GM12878 (cell line): ENCODE results near the gene CHSY3. TPM values are rescaled to one million over a fixed set of nuclear protein-coding genes. Genes with fewer than 3 reads are reported as not detected.

Source experiments
- ATAC-seq: fragments of 200-7000 bp; cut with Tn5 transposase; 3 replicates; pipeline ENCODE4 v1.9.1; 2020; ENCODE audit warnings: mild to moderate bottlenecking, moderate library complexity
- BruUV-seq: library from RNA; stranded (reverse); fragments of 400-500 nt; replicated peaks from 2 replicates; lab custom pipeline; 2021; lab: Mats Ljungman, UMichigan
- CTCF ChIA-PET: fragments of 300-600 bp; sonication (Branson Sonifier 250); formaldehyde crosslinking; extraction: SDS; loops from one replicate; lab custom pipeline; 2021; ENCODE audit warnings: inconsistent platforms; lab: Yijun Ruan, JAX
- POLR2A ChIA-PET: fragments of 350-600 bp; formaldehyde crosslinking; extraction: SDS; loops from one replicate; lab custom pipeline; 2021; ENCODE audit warnings: inconsistent platforms; lab: Charles Lee
- RAD21 ChIA-PET: fragments of 300-600 bp; sonication (Branson Sonifier 250); formaldehyde crosslinking; loops from one replicate; lab custom pipeline; 2023; ENCODE audit warnings: antibody characterized with exemption; ENCODE audit not compliant: unreplicated experiment; lab: Charles Lee
- SMC1A ChIA-PET: fragments of 300-600 bp; sonication (Branson Sonifier 250); formaldehyde crosslinking; loops from one replicate; lab custom pipeline; 2023; ENCODE audit not compliant: unreplicated experiment, uncharacterized antibody; lab: Charles Lee
- DNase-seq: peaks from one replicate; pipeline ENCODE4 v3.0.0-alpha.2; 2011; ENCODE audit warnings: low read depth, low spot score
- FAIRE-seq: peaks from 3 replicates; lab custom pipeline; 2011; peaks lifted over from hg19 to GRCh38; lab: Jason Lieb, UNC
- H2AFZ ChIP-seq: 2 replicates; pipeline ENCODE4 v1.6.0; 2011; ENCODE audit warnings: low read depth, low read length, control low read depth; ENCODE audit not compliant: control insufficient read depth
- H3K27ac ChIP-seq: 2 replicates; pipeline ENCODE4 v1.5.1; 2011; ENCODE audit warnings: control low read depth; ENCODE audit not compliant: control insufficient read depth, insufficient read depth
- H3K27me3 ChIP-seq, 2 experiments: replicated peaks in 1 of 2; 2 replicates each; pipeline versions ENCODE4 v1.6.0 to v1.6.1; 2011; ENCODE audit warnings: low read length in 1 of 2; ENCODE audit not compliant: control insufficient read depth in 2 of 2, insufficient read depth in 2 of 2
- H3K36me3 ChIP-seq, 2 experiments: 2 replicates each; pipeline ENCODE4 v1.5.1; 2011; ENCODE audit warnings: low read length in 1 of 2; ENCODE audit not compliant: control insufficient read depth in 2 of 2, insufficient read depth in 2 of 2
- H3K4me1 ChIP-seq: 2 replicates; pipeline ENCODE4 v1.6.1; 2011; ENCODE audit warnings: mild to moderate bottlenecking, low read length, moderate library complexity, mixed read lengths; ENCODE audit not compliant: control insufficient read depth, insufficient read depth
- H3K4me2 ChIP-seq: 2 replicates; pipeline ENCODE4 v1.6.0; 2011; ENCODE audit warnings: control low read depth; ENCODE audit not compliant: control insufficient read depth, insufficient read depth
- H3K4me3 ChIP-seq: fragments of 200-600 bp; sonication (generic); 2 replicates; pipeline ENCODE4 v1.5.1; 2016
- H3K79me2 ChIP-seq: 2 replicates; pipeline ENCODE4 v1.6.0; 2011; ENCODE audit warnings: low read length; ENCODE audit not compliant: control insufficient read depth, insufficient read depth
- H3K9ac ChIP-seq: 2 replicates; pipeline ENCODE4 v1.8.0; 2011; ENCODE audit warnings: low read length, control low read depth, mixed read lengths; ENCODE audit not compliant: control insufficient read depth, insufficient read depth
- H3K9me3 ChIP-seq: replicated peaks from 3 replicates; pipeline ENCODE4 v1.5.1; 2011; ENCODE audit warnings: mild to moderate bottlenecking, low read length; ENCODE audit not compliant: control insufficient read depth, insufficient read depth
- H4K20me1 ChIP-seq: 2 replicates; pipeline ENCODE4 v1.6.0; 2011; ENCODE audit not compliant: control insufficient read depth, insufficient read depth
- CBFB ChIP-seq: IDR thresholded peaks from 2 replicates; pipeline ENCODE4 v1.6.1; 2016; ENCODE audit warnings: antibody characterized with exemption, low read depth
- DPF2 ChIP-seq: fragments of 450-650 bp; IDR thresholded peaks from 2 replicates; pipeline ENCODE4 v1.6.1; 2017; ENCODE audit warnings: mild to moderate bottlenecking
- IRF4 ChIP-seq: IDR thresholded peaks from 2 replicates; pipeline ENCODE4 v1.6.1; 2011; ENCODE audit warnings: low read depth, low read length
- NFIC ChIP-seq: IDR thresholded peaks from 2 replicates; pipeline ENCODE4 v1.6.1; 2012; ENCODE audit warnings: low read depth, mild to moderate bottlenecking, inconsistent platforms, low read length, moderate library complexity
- NFYB ChIP-seq: IDR thresholded peaks from 2 replicates; pipeline ENCODE4 v1.6.1; 2011; ENCODE audit warnings: low read depth, mild to moderate bottlenecking, low read length, improper control_type of control experiment, moderate library complexity; ENCODE audit not compliant: insufficient read depth
- POLR2AphosphoS2 ChIP-seq: IDR thresholded peaks from 2 replicates; pipeline ENCODE4 v1.6.1; 2011; ENCODE audit warnings: low read depth, mild to moderate bottlenecking, low read length, improper control_type of control experiment, moderate library complexity
- RFX5 ChIP-seq: IDR thresholded peaks from 2 replicates; pipeline ENCODE4 v1.6.1; 2011; ENCODE audit warnings: low read depth, low read length, improper control_type of control experiment
- SMAD5 ChIP-seq: IDR thresholded peaks from 2 replicates; pipeline ENCODE4 v1.6.1; 2016; ENCODE audit warnings: antibody characterized with exemption, low read depth
- SUPT20H ChIP-seq: IDR thresholded peaks from 2 replicates; pipeline ENCODE4 v1.6.1; 2011; ENCODE audit warnings: low read depth, mild to moderate bottlenecking, low read length, moderate library complexity, borderline replicate concordance; ENCODE audit not compliant: control insufficient read depth
- SUZ12 ChIP-seq: fragments of 200-600 bp; sonication (generic); IDR thresholded peaks from one replicate; pipeline ENCODE4 v1.6.1; 2018; ENCODE audit warnings: antibody characterized with exemption, mild to moderate bottlenecking; ENCODE audit not compliant: unreplicated experiment
- YY1 ChIP-seq: IDR thresholded peaks from 2 replicates; pipeline ENCODE4 v1.6.1; 2011; ENCODE audit warnings: low read depth, mild to moderate bottlenecking, low read length
- ZBED1 ChIP-seq: IDR thresholded peaks from 2 replicates; pipeline ENCODE4 v1.6.1; 2016; ENCODE audit warnings: borderline replicate concordance
- ZNF274 ChIP-seq: IDR thresholded peaks from one replicate; pipeline ENCODE4 v1.8.0; 2011; ENCODE audit not compliant: insufficient read length, insufficient read depth
- ZNF384 ChIP-seq: IDR thresholded peaks from 2 replicates; pipeline ENCODE4 v1.6.1; 2012; ENCODE audit warnings: low read depth, mild to moderate bottlenecking, low read length, improper control_type of control experiment, borderline replicate concordance
- WGBS: methylation state at CpG from one replicate; pipeline ENCODE4 v1.1.6; 2016; ENCODE audit warnings: low lambda C conversion rate; ENCODE audit not compliant: insufficient replicate concordance, insufficient coverage; ENCODE audit errors: missing lambda C conversion rate; 5-methylcytosine and 5-hydroxymethylcytosine counted together
- in situ Hi-C: fragments of 300-500 bp; cut with MboI; formaldehyde crosslinking; loops from 9 replicates; pipeline ENCODE4 v1.14.3; 2018; ENCODE audit warnings: mixed read lengths
- intact Hi-C: fragments of 100-400 bp; cut with micrococcal nuclease; formaldehyde crosslinking; loops from one replicate; pipeline ENCODE4 v1.14.2; 2022; ENCODE audit not compliant: unreplicated experiment
- polyA plus RNA-seq, 11 experiments: library from polyadenylated mRNA; depleted of rRNA in 4 of 11; unstranded in 6 of 11; stranded (reverse) in 5 of 11; fragments of >200 nt; fragmentation: Nextera tagmentation in 4 of 11; fragmentation: Illumina TruSeq in 1 of 11; extraction: Ambion mirVana in 4 of 11; extraction: Trizol in 1 of 11; gene quantifications; 1 replicate in 1 of 11; 2 replicates in 10 of 11; pipeline versions ENCODE4 v1.2.1 to v1.2.3, GENCODE V29; 2011 to 2016; ENCODE audit warnings: inconsistent platforms in 2 of 11, missing spikeins in 2 of 11, low read depth in 1 of 11
- total RNA-seq, 4 experiments: library from RNA; depleted of rRNA in 3 of 4; stranded (reverse); fragments of >200 nt in 3 of 4; fragmentation: Illumina TruSeq in 1 of 4; extraction: Trizol in 1 of 4; gene quantifications; 2 replicates each; pipeline versions ENCODE4 v1.2.1 to v1.2.3, GENCODE V29; 2013 to 2021
- TF ChIP-seq, protein P1 (sequence below): fragments of 450-650 bp; IDR thresholded peaks from 2 replicates; pipeline ENCODE4 v1.6.1; 2018; ENCODE audit warnings: borderline replicate concordance, mild to moderate bottlenecking; ENCODE audit not compliant: partially characterized antibody
- TF ChIP-seq, protein P2 (sequence below): fragments of 450-650 bp; formaldehyde crosslinking; IDR thresholded peaks from 2 replicates; pipeline ENCODE4 v1.5.0; 2022; ENCODE audit warnings: mild to moderate bottlenecking, missing genetic modification characterization

The CHSY3 gene
- total and polyA plus RNA-seq, 10 of the 15 experiments (the other 5 are each of a cell fraction or from before 2014, with no cell fraction given): not detected

DNA sequence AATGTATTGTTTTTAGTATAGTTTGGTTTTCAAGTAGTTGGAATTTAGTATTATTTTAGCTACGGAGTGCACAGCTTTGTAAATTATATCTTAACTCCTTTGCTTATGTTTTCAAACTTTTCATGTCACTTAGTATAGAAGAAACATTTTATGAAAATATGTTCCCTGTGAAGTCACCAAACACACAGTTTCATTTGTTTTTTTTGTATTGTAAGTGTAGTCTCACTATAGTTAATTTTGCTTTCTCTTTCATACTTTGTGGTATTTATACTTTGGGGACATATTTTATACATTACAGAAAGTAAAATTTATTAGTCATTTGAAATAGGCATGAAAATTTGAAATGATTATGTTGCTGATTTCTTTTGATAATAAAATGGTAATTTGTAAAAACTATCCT, 5.0 kb downstream of the CHSY3 start:
- DNase-seq (no peak), ATAC-seq (peak; percentile 63), FAIRE-seq (no peak)
- Histone ChIP-seq H3K9ac (no peak overlapping the region), H3K36me3 (no peaks in the 10 kb centered on the region), H3K9me3 (no peaks in the 10 kb centered on the region), H3K27me3 (peaks cover 2 to 5% of the 10 kb centered on the region in 2 experiments; a peak in 3 of 4 replicates), H3K4me1 (no peaks in the 10 kb centered on the region), H3K27ac (no peak overlapping the region), H4K20me1 (no peaks in the 10 kb centered on the region), H3K4me2 (no peak overlapping the region), H2AFZ (no peak overlapping the region), H3K4me3 (no peak overlapping the region), H3K79me2 (no peaks in the 10 kb centered on the region)
- RAD21 ChIA-PET: no interaction called here
- in situ Hi-C loops (no loop called here), intact Hi-C loops (loop anchor here (10.0 kb wide), 1 partner anchor 246 kb away; no protein-coding TSS in a partner anchor)
- SMC1A ChIA-PET: no interaction called here
- no peak for TF ChIP-seq SMAD5
- no peak for TF ChIP-seq POLR2AphosphoS2
- TF ChIP-seq NFYB: no peak
- no peak for TF ChIP-seq ZBED1
- no peak for TF ChIP-seq YY1
- no peak for TF ChIP-seq CBFB
- TF ChIP-seq SUPT20H: no peak
- TF ChIP-seq, protein P1, sequence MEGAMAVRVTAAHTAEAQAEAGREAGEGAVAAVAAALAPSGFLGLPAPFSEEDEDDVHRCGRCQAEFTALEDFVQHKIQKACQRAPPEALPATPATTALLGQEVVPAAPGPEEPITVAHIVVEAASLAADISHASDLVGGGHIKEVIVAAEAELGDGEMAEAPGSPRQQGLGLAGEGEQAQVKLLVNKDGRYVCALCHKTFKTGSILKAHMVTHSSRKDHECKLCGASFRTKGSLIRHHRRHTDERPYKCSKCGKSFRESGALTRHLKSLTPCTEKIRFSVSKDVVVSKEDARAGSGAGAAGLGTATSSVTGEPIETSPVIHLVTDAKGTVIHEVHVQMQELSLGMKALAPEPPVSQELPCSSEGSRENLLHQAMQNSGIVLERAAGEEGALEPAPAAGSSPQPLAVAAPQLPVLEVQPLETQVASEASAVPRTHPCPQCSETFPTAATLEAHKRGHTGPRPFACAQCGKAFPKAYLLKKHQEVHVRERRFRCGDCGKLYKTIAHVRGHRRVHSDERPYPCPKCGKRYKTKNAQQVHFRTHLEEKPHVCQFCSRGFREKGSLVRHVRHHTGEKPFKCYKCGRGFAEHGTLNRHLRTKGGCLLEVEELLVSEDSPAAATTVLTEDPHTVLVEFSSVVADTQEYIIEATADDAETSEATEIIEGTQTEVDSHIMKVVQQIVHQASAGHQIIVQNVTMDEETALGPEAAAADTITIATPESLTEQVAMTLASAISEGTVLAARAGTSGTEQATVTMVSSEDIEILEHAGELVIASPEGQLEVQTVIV: no peak
- TF ChIP-seq DPF2: no peak
- no peak for TF ChIP-seq ZNF274
- no peak for TF ChIP-seq NFIC
- no peak for TF ChIP-seq SUZ12
- TF ChIP-seq, protein P2, sequence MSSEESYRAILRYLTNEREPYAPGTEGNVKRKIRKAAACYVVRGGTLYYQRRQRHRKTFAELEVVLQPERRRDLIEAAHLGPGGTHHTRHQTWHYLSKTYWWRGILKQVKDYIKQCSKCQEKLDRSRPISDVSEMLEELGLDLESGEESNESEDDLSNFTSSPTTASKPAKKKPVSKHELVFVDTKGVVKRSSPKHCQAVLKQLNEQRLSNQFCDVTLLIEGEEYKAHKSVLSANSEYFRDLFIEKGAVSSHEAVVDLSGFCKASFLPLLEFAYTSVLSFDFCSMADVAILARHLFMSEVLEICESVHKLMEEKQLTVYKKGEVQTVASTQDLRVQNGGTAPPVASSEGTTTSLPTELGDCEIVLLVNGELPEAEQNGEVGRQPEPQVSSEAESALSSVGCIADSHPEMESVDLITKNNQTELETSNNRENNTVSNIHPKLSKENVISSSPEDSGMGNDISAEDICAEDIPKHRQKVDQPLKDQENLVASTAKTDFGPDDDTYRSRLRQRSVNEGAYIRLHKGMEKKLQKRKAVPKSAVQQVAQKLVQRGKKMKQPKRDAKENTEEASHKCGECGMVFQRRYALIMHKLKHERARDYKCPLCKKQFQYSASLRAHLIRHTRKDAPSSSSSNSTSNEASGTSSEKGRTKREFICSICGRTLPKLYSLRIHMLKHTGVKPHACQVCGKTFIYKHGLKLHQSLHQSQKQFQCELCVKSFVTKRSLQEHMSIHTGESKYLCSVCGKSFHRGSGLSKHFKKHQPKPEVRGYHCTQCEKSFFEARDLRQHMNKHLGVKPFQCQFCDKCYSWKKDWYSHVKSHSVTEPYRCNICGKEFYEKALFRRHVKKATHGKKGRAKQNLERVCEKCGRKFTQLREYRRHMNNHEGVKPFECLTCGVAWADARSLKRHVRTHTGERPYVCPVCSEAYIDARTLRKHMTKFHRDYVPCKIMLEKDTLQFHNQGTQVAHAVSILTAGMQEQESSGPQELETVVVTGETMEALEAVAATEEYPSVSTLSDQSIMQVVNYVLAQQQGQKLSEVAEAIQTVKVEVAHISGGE (CRISPR knock-in tag): no peak
- no peak for TF ChIP-seq ZNF384
- TF ChIP-seq IRF4: no peak
- no peak for TF ChIP-seq RFX5
- CTCF ChIA-PET: no interaction called here
- 43% methylated on average over 1 of the region's 1 CpG for WGBS
- POLR2A ChIA-PET: no interaction called here
- BruUV-seq: no TSS peak
